OCI-LY7 (cell line): ENCODE measurements around the gene TBATA. TPM values are rescaled to one million over a fixed set of nuclear protein-coding genes. Genes with fewer than 3 reads are reported as not detected.

Experiments used
- BruUV-seq: library from RNA; stranded (reverse); fragments of 400-500 nt; replicated peaks from 2 replicates; lab custom pipeline; 2021; lab: Mats Ljungman, UMichigan
- CTCF ChIA-PET: fragments of 300-600 bp; sonication (Branson Sonifier 250); formaldehyde crosslinking; loops from one replicate; lab custom pipeline; 2022; ENCODE audit warnings: antibody characterized with exemption; ENCODE audit not compliant: unreplicated experiment; lab: Charles Lee
- POLR2A ChIA-PET: fragments of 300-600 bp; sonication (Branson Sonifier 250); formaldehyde crosslinking; loops from one replicate; lab custom pipeline; 2022; ENCODE audit warnings: antibody characterized with exemption; lab: Charles Lee
- DNase-seq: peaks from one replicate; pipeline ENCODE4 v3.0.0-alpha.2; 2015; ENCODE audit warnings: low spot score
- H2AFZ ChIP-seq: fragments of 200-600 bp; sonication (generic), shearing (Covaris generic); 2 replicates; pipeline ENCODE4 v1.6.1; 2014; ENCODE audit warnings: mild to moderate bottlenecking, antibody characterized with exemption, low read length, moderate library complexity
- H3K27ac ChIP-seq: fragments of 200-600 bp; sonication (generic); 2 replicates; pipeline ENCODE4 v1.5.1; 2014; ENCODE audit warnings: mixed run types, low read depth, mild to moderate bottlenecking, moderate library complexity, low read length, inconsistent platforms; ENCODE audit not compliant: poor library complexity, severe bottlenecking
- H3K36me3 ChIP-seq: fragments of 200-600 bp; sonication (generic); 2 replicates; pipeline ENCODE4 v1.6.1; 2014; ENCODE audit warnings: mild to moderate bottlenecking, antibody characterized with exemption, low read length, moderate library complexity, mixed read lengths; ENCODE audit not compliant: insufficient read depth
- H3K4me1 ChIP-seq: fragments of 200-600 bp; sonication (generic); 2 replicates; pipeline ENCODE4 v1.5.1; 2014; ENCODE audit warnings: mild to moderate bottlenecking, low read length; ENCODE audit not compliant: insufficient read depth, poor library complexity, severe bottlenecking
- H3K4me2 ChIP-seq: fragments of 200-600 bp; sonication (generic); 2 replicates; pipeline ENCODE4 v1.6.1; 2014; ENCODE audit warnings: mild to moderate bottlenecking, low read length
- H3K4me3 ChIP-seq: fragments of 200-600 bp; sonication (generic); 2 replicates; pipeline ENCODE4 v1.5.1; 2014; ENCODE audit warnings: mild to moderate bottlenecking, low read depth, low read length; ENCODE audit not compliant: poor library complexity, severe bottlenecking
- H3K79me2 ChIP-seq: fragments of 200-600 bp; sonication (generic); 2 replicates; pipeline ENCODE4 v1.6.1; 2016; ENCODE audit warnings: low read depth, mild to moderate bottlenecking, low read length, moderate library complexity, mixed read lengths; ENCODE audit not compliant: insufficient read depth
- H3K9me2 ChIP-seq: fragments of 200-600 bp; sonication (generic); 2 replicates; pipeline ENCODE4 v1.6.1; 2016; ENCODE audit warnings: mild to moderate bottlenecking, low read length, mixed read lengths; ENCODE audit not compliant: insufficient read depth
- H3K9me3 ChIP-seq: fragments of 200-600 bp; sonication (generic); 2 replicates; pipeline ENCODE4 v1.6.1; 2014; ENCODE audit warnings: mild to moderate bottlenecking, mixed run types, low read length, mixed read lengths
- H4K20me1 ChIP-seq: fragments of 200-600 bp; sonication (generic); 2 replicates; pipeline ENCODE4 v1.6.1; 2014; ENCODE audit warnings: mild to moderate bottlenecking, antibody characterized with exemption, low read length, moderate library complexity, mixed read lengths; ENCODE audit not compliant: insufficient read depth
- EZH2phosphoT487 ChIP-seq: fragments of 200-600 bp; sonication (generic); IDR thresholded peaks from 2 replicates; pipeline ENCODE4 v1.6.1; 2018; ENCODE audit warnings: low read depth, borderline replicate concordance, mild to moderate bottlenecking, mixed run types, antibody characterized with exemption, low read length, moderate library complexity, mixed read lengths
- intact Hi-C: fragments of 100-400 bp; cut with micrococcal nuclease; formaldehyde crosslinking; loops from one replicate; pipeline ENCODE4 v1.10.0; 2022; ENCODE audit not compliant: unreplicated experiment
- total RNA-seq, 2 experiments: library from RNA; depleted of rRNA in 1 of 2; stranded (reverse); fragments of >200 nt in 1 of 2; shearing (Covaris generic) in 1 of 2; gene quantifications; 2 replicates each; pipeline ENCODE4 v1.2.3, GENCODE V29; 2014 to 2022
- TF ChIP-seq, protein P1 (sequence below): fragments of 200-600 bp; sonication (generic); conservative IDR thresholded peaks from 2 replicates; pipeline ENCODE4 v1.5.1; 2014; ENCODE audit warnings: mild to moderate bottlenecking, antibody characterized with exemption, low read length, moderate library complexity, mixed read lengths

TBATA gene
- total RNA-seq, 2 experiments from 2014 or later: not detected

DNA sequence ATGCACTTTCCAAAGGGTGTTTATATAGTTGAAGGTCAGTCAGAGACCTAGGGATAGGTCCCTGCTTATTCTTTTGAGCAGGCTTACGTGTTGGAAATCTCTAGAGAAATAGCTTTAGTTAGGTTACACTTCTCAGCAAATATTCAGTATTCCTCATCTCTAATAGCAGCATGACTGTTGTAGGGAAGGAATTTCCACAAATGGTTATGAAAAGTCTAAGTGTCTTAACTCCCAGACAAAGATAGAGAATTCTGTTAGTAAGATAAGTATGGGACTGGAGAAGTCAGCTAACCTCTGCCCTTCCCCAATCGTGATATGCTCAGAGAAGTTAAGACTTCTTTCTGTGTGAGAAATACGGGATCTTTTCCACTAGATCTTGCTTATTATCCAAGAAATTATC lies 47.0 kb upstream of the TBATA start:
- Histone ChIP-seq H3K4me3 (no peak overlapping the region), H3K9me2 (no peaks in the 10 kb centered on the region), H3K4me1 (no peaks in the 10 kb centered on the region), H3K79me2 (no peaks in the 10 kb centered on the region), H2AFZ (no peak overlapping the region), H3K36me3 (peaks cover under 1% of the 10 kb centered on the region; the same call in 1 of the 2 replicates), H3K4me2 (no peak overlapping the region), H4K20me1 (peaks cover 4% of the 10 kb centered on the region; the same call in 1 of the 2 replicates), H3K9me3 (peaks cover under 1% of the 10 kb centered on the region; the same call in 1 of the 2 replicates), H3K27ac (no peak overlapping the region)
- ChIA-PET POLR2A (interaction anchor here (0.6 kb wide), 1 partner anchor 219 kb away, joined by 3 read pairs; no protein-coding TSS in a partner anchor), CTCF (no interaction called here)
- no TSS peak for BruUV-seq
- intact Hi-C loops: no loop called here
- DNase-seq: no peak
- TF ChIP-seq, protein P1, sequence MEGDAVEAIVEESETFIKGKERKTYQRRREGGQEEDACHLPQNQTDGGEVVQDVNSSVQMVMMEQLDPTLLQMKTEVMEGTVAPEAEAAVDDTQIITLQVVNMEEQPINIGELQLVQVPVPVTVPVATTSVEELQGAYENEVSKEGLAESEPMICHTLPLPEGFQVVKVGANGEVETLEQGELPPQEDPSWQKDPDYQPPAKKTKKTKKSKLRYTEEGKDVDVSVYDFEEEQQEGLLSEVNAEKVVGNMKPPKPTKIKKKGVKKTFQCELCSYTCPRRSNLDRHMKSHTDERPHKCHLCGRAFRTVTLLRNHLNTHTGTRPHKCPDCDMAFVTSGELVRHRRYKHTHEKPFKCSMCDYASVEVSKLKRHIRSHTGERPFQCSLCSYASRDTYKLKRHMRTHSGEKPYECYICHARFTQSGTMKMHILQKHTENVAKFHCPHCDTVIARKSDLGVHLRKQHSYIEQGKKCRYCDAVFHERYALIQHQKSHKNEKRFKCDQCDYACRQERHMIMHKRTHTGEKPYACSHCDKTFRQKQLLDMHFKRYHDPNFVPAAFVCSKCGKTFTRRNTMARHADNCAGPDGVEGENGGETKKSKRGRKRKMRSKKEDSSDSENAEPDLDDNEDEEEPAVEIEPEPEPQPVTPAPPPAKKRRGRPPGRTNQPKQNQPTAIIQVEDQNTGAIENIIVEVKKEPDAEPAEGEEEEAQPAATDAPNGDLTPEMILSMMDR: no peak
- TF ChIP-seq EZH2phosphoT487: no peak

DNA sequence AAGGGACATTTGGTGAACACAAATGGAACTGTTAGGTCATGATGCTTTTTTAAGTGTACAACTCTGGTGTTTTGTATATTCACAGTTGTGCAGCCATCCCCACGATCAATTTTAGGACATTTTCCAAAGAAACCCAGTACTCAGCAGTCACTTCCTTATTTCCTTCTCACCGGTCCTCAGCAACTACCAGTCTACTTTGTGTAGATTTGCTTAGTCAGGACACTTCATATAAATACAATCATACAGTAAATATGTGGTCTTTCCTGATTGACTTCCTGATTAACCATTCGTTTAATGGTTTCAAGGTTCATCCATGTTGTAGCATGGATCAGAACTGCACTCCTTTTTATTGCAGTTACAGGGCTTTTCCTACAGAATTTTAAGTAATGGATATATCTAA lies 45.0 kb upstream of the TBATA start:
- no TSS peak for BruUV-seq
- Histone ChIP-seq H3K4me1 (no peaks in the 10 kb centered on the region), H3K9me3 (no peaks in the 10 kb centered on the region), H3K4me3 (no peak overlapping the region), H3K79me2 (no peaks in the 10 kb centered on the region), H2AFZ (no peak overlapping the region), H3K9me2 (no peaks in the 10 kb centered on the region), H3K36me3 (no peaks in the 10 kb centered on the region), H4K20me1 (peaks cover 4% of the 10 kb centered on the region; the same call in 1 of the 2 replicates), H3K27ac (no peak overlapping the region), H3K4me2 (no peak overlapping the region)
- CTCF ChIA-PET: no interaction called here
- intact Hi-C loops: no loop called here
- POLR2A ChIA-PET: interaction anchor here (0.5 to 1.2 kb wide), 2 partner anchors 9 to 1944 kb away, joined by 3 to 5 read pairs; no protein-coding TSS in a partner anchor
- TF ChIP-seq EZH2phosphoT487: no peak
- TF ChIP-seq, protein P1: no peak
- DNase-seq: no peak

DNA sequence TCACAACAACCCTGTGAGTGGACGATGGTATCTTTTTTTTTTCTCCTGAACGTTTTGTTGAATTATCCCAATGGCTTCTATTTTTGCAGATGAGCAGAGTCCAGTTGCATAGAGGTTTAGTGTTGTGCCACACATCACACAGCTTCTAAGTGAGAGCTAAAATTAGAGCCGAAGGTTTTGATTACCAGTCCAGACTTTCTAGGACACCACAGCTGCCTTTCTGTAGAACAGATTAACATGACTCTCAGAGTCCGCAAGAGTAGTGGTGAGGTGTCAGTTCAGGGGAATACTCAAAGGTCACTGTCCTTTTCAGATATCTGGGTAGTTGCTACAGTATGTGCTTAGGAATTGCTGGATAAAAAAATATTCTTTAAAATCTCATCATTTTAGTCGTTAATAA lies 44.4 kb upstream of the TBATA start:
- H2AFZ ChIP-seq: no peak overlapping the region
- no peak overlapping the region for H3K4me3 ChIP-seq
- H3K4me1 ChIP-seq: no peaks in the 10 kb centered on the region
- peaks cover 4% of the 10 kb centered on the region; the same call in 1 of the 2 replicates for H4K20me1 ChIP-seq
- no peaks in the 10 kb centered on the region for H3K9me2 ChIP-seq
- TF ChIP-seq, protein P1: no peak
- no peak for TF ChIP-seq EZH2phosphoT487
- H3K27ac ChIP-seq: no peak overlapping the region
- POLR2A ChIA-PET: interaction anchor here (1.2 kb wide), 1 partner anchor 10 kb away, joined by 5 read pairs; no protein-coding TSS in a partner anchor
- H3K79me2 ChIP-seq: no peaks in the 10 kb centered on the region
- intact Hi-C loops: no loop called here
- H3K9me3 ChIP-seq: no peaks in the 10 kb centered on the region
- no peak overlapping the region for H3K4me2 ChIP-seq
- H3K36me3 ChIP-seq: no peaks in the 10 kb centered on the region
- DNase-seq: no peak
- BruUV-seq: no TSS peak
- CTCF ChIA-PET: no interaction called here
